Heart left ventricle (tissue), 16 donors: ENCODE data around the gene UBE2E2. TPM values are rescaled to one million over a fixed set of nuclear protein-coding genes. Genes with fewer than 3 reads are reported as not detected.
"Not testable (repeated sequence)": the region's sequence is repeated elsewhere in the genome, so short reads cannot be mapped to it uniquely, and the experiment has no call there.

Experiments used
- ATAC-seq, 4 donors: fragments of 200-7000 bp; cut with Tn5 transposase; one replicate each; pipeline ENCODE4 v1.9.1; 2020 to 2022; ENCODE audit warnings: moderate library complexity in 4 of 4, mild to moderate bottlenecking in 3 of 4, moderate number of reproducible peaks in 1 of 4
- DNase-seq, 5 donors: peaks; one replicate each; pipeline ENCODE4 v3.0.0-alpha.2; 2020
- H3K27ac ChIP-seq, 12 donors: fragments of 200-600 bp; sonication (generic) in 4 of 12; one replicate each; pipeline versions ENCODE4 v1.5.0 to v1.8.0; 2016 to 2022; ENCODE audit warnings: mild to moderate bottlenecking in 2 of 12
- H3K27me3 ChIP-seq, 9 donors: fragments of 200-600 bp; sonication (generic) in 2 of 9; one replicate each; pipeline versions ENCODE4 v1.5.1 to v1.8.0; 2016 to 2022; ENCODE audit warnings: mild to moderate bottlenecking in 3 of 9
- H3K36me3 ChIP-seq, 9 donors: fragments of 200-600 bp; sonication (generic) in 2 of 9; one replicate each; pipeline versions ENCODE4 v1.5.0 to v1.8.0; 2018 to 2022; ENCODE audit warnings: mild to moderate bottlenecking in 2 of 9
- H3K4me1 ChIP-seq, 12 donors: fragments of 200-600 bp; sonication (generic) in 4 of 12; one replicate each; pipeline versions ENCODE4 v1.5.0 to v1.8.0; 2016 to 2022; ENCODE audit warnings: mild to moderate bottlenecking in 3 of 12
- H3K4me3 ChIP-seq, 12 donors: fragments of 200-600 bp; sonication (generic) in 4 of 12; one replicate each; pipeline versions ENCODE4 v1.5.0 to v1.8.0; 2017 to 2022; ENCODE audit warnings: mild to moderate bottlenecking in 9 of 12, moderate library complexity in 4 of 12
- H3K9me3 ChIP-seq, 12 donors: fragments of 200-600 bp; sonication (generic) in 4 of 12; one replicate each; pipeline versions ENCODE4 v1.5.0 to v1.8.0; 2016 to 2022; ENCODE audit warnings: mild to moderate bottlenecking in 1 of 12
- CTCF ChIP-seq, 12 donors: fragments of 200-600 bp; sonication (generic) in 4 of 12; IDR thresholded peaks; one replicate each; pipeline versions ENCODE4 v1.5.0 to v1.8.0; 2018 to 2022; ENCODE audit warnings: antibody characterized with exemption in 12 of 12, mild to moderate bottlenecking in 5 of 12
- POLR2A ChIP-seq, 2 donors: fragments of 450-650 bp; IDR thresholded peaks; one replicate each; pipeline ENCODE4 v1.6.1; 2017; ENCODE audit warnings: antibody characterized with exemption in 2 of 2, mild to moderate bottlenecking in 2 of 2, moderate library complexity in 2 of 2
- WGBS, 4 donors: extraction: QIAGEN DNeasy Blood & Tissue Kit in 2 of 4; methylation state at CpG; one replicate each; pipeline versions ENCODE4 v1.1.5 to v1.1.7; 2013 to 2018; 5-methylcytosine and 5-hydroxymethylcytosine counted together
- intact Hi-C, 10 donors: fragments of 100-400 bp; cut with DNase I; formaldehyde crosslinking; loops; one replicate each; pipeline versions ENCODE4 v1.11.1 to v1.14.2; 2022
- polyA plus RNA-seq, 2 donors: library from polyadenylated mRNA; stranded (reverse); fragments of 200-250 nt; gene quantifications; one replicate each; pipeline ENCODE4 v1.2.3, GENCODE V29; 2013
- total RNA-seq, 9 donors: library from RNA; depleted of rRNA in 2 of 9; stranded (reverse); fragments of >200 nt in 2 of 9; fragmentation: NEBNext Ultra II Directional in 3 of 9; extraction: Animal tissue kit (Norgen Biotek cat#: 25700) in 3 of 9; gene quantifications; one replicate each; pipeline versions ENCODE4 v1.1.0 to v1.2.4, GENCODE V29; 2016 to 2023
- donor health status: ischemic (EF 13 %, LVEDD 7.1; RV severe dilation, severe dysfunction).
- donor health status: healthy with polysubstance abuse.
- donor health status: DM: no; HTN: yes; CAD: no.
- donor health status: DM: no; HTN: no; CAD: no.
- donor health status: ischemic (EF 25% LVEDD 6.9; RV normal size, moderate dysfunction).
- donor health status: ischemic (EF 25% LVEDD 5.7; RV mildly dilated, moderate dysfunction).
- donor health status: healthy.
- donor health status: DM: yes; HTN: yes; CAD: no.
- donor health status: ischemic (EF 35%, LVEDD 5.7; RV mildly dilated, moderate dysfunction).
- donor health status: nonischemic (EF 11% LVEDD 7.7; RV severe dilation, severe dysfunction).
- donor health status: DM: yes; HTN: yes; CAD: no.
- donor health status: PGD.
- donor health status: ischemic (EF 29% LVEDD 5.4; RV normal size, mild dysfunction).
- donor health status: nonischemic (EF 23%, LVEDD 6.1; RV moderate dilation, normal function).

UBE2E2 gene
- total and polyA plus RNA-seq, 11 donors, result 21.9 to 63.9 (median 50.8) TPM

- Histone ChIP-seq H3K4me1 (peaks cover 0 to 20% (median 7%) of the 10 kb centered on the region in 12 donors), H3K27ac (no peak overlapping the region), H3K4me3 (no peak overlapping the region), H3K27me3 (no peaks in the 10 kb centered on the region), H3K36me3 (no peaks in the 10 kb centered on the region), H3K9me3 (peaks cover 0 to 6% (median 0%) of the 10 kb centered on the region in 12 donors)
- ATAC-seq, result no peak
- intact Hi-C loops, result loop anchor here in 1 of 10 donors (10.0 kb wide), 1 partner anchor 410 kb away; the partner anchor contains the start of gene UBE2E2
- no peak for DNase-seq
- TF ChIP-seq POLR2A (IDR thresholded peaks at IDR 0.05), result no peak
- TF ChIP-seq CTCF (IDR thresholded peaks at IDR 0.05), result no peak
- 90 to 97% (median 94%) methylated on average over 4 to 5 of the region's 5 CpGs for WGBS, 4 donors
Measured at GRCh38 chr3:23615068-23615467, 411.9 kb downstream of the UBE2E2 start.

GRCh38 chr3:23618475-23618874 lies 415.3 kb downstream of the UBE2E2 start:
- ATAC-seq, H3K4me1 ChIP-seq, DNase-seq, H3K36me3 ChIP-seq, H3K27me3 ChIP-seq, H3K4me3 ChIP-seq, H3K27ac ChIP-seq: not testable (repeated sequence)
- intact Hi-C loops, result loop anchor here in 1 of 10 donors (10.0 kb wide), 1 partner anchor 414 kb away; the partner anchor contains the start of gene UBE2E2
- WGBS, 4 donors, result 90 to 99% (median 95%) methylated on average over 2 of the region's 2 CpGs
- peaks cover 0 to 11% (median 0%) of the 10 kb centered on the region in 12 donors for H3K9me3 ChIP-seq

DNA sequence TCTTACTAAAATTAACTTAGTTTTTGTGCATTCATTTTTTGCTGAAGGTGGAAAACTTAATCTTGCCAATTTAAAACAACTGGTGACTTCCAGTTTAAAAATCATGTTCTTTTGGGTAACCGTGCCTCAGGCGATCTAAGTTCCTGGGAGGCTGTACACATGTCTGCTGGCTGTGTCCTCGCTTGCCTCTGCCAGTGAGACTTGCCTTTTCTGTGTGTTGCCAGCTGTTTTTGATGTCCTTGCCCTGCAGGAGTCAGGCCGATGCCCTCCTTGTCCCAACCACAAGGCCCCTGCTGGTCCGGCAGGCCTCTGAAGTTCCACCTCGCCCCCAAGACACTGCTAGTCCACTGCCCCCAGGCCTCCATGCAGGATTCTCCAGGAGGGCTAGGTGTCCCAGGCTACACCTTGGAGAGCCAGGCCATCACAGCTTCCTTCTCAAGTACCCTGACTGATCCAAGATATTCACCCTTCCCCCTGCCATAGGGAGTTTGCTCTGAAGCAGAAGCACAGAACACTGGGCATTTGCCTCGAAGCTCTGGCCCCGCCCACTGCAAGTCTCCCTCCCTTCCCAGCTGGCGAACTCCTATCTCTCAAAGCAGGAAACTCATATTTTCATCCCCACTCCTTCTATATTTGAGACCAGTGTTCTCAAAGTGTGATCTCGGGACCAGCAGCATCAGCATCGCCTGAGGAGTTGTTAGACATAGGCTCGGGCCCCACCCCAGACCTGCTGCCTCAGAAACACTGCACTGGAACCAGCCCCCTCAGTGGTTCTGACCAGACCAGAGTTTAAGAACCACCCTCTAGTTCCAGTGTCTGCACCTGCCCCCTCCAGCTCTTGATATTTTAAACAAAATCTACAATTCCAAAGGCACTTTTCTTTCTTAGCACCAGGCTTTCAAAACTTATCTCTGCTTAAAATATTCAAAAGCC lies 416.8 kb downstream of the UBE2E2 start:
- Histone ChIP-seq H3K27ac (no peak overlapping the region), H3K4me1 (peaks cover 0 to 6% (median 0%) of the 10 kb centered on the region in 12 donors), H3K36me3 (no peaks in the 10 kb centered on the region), H3K9me3 (peaks cover 0 to 20% (median 2%) of the 10 kb centered on the region in 12 donors), H3K4me3 (no peak overlapping the region), H3K27me3 (no peaks in the 10 kb centered on the region)
- intact Hi-C loops, result loop anchor here in 1 of 10 donors (10.0 kb wide), 1 partner anchor 415 kb away; the partner anchor contains the start of gene UBE2E2
- 71 to 79% (median 78%) methylated on average over 12 of the region's 12 CpGs for WGBS, 4 donors
- ATAC-seq (no peak), DNase-seq (no peak)
- TF ChIP-seq POLR2A (IDR thresholded peaks at IDR 0.05), result no peak
- TF ChIP-seq CTCF (IDR thresholded peaks at IDR 0.05), result no peak

GRCh38 chr3:23620638-23621015 lies 417.5 kb downstream of the UBE2E2 start:
- peaks cover 0 to 6% (median 0%) of the 10 kb centered on the region in 12 donors for H3K4me1 ChIP-seq
- intact Hi-C loops, result no loop called here
- TF ChIP-seq CTCF (IDR thresholded peaks at IDR 0.05), result no peak
- ATAC-seq (no peak), DNase-seq (no peak)
- peaks cover 0 to 26% (median 6%) of the 10 kb centered on the region in 12 donors for H3K9me3 ChIP-seq
- H3K4me3 ChIP-seq, result no peak overlapping the region
- no peak overlapping the region for H3K27ac ChIP-seq
- no peaks in the 10 kb centered on the region for H3K36me3 ChIP-seq
- 64 to 78% (median 67%) methylated on average over 4 of the region's 4 CpGs for WGBS, 4 donors
- no peaks in the 10 kb centered on the region for H3K27me3 ChIP-seq
